ENCODE results near the gene POC1B.

POC1B gene

DNA sequence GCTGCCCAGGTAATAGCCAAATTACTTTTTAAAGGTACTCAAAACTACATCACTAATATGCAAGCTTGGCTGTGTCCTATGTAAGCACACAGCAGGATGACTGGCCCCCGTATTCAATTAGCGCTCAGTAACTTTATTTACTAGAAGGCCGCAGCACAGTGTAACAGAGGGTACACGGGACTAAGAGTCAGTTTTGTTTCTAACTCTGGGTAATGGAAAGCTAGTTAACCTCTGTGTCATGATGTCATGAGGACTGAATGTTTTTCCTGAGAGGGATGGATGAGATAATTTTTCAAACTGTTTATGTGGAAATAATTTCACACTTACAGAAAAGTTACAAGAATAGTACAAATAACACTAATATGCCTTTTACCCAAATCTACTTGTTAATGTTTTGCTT is 28.4 kb downstream of the POC1B start:
- Histone ChIP-seq H3K4me1 (ENCODE audit: control extremely low read depth in 1 of 4, control insufficient read depth in 4 of 4, insufficient read depth in 4 of 4, low read length in 3 of 4) (peaks cover 0 to 15% (median 8%) of the 10 kb centered on the region in 4 experiments), H3K36me3 (ENCODE audit: control insufficient read depth in 4 of 4, insufficient read depth in 4 of 4, low read length in 3 of 4) (peaks cover 2 to 11% (median 8%) of the 10 kb centered on the region in 4 experiments), H3K27ac (ENCODE audit: insufficient read depth in 1 of 2, low read depth in 1 of 2, low read length in 2 of 2, poor library complexity in 1 of 2, severe bottlenecking in 2 of 2) (no peak overlapping the region), H3K4me3 (ENCODE audit: control insufficient read depth in 1 of 7, extremely low read depth in 1 of 7, insufficient read depth in 4 of 7, low read depth in 2 of 7, low read length in 6 of 7) (no peak overlapping the region), H3K27me3 (replicated peaks in 2 of 5; ENCODE audit: control insufficient read depth in 4 of 5, insufficient read depth in 5 of 5, low read length in 4 of 5) (no peaks in the 10 kb centered on the region), H3K9me3 (ENCODE audit: control extremely low read depth in 1 of 5, control insufficient read depth in 4 of 5, insufficient read depth in 2 of 5, low read depth in 1 of 5, low read length in 4 of 5) (no peaks in the 10 kb centered on the region)
- CTCF ChIA-PET: interaction anchor here (0.8 to 2.1 kb wide), 5 partner anchors 9 to 35 kb away, joined by 3 to 7 read pairs (median 4); partner anchors contain the start of gene GALNT4
- WGBS (ENCODE audit: insufficient coverage): 100% methylated on average over 2 of the region's 4 CpGs
- DNase-seq: no peak
- POLR2A ChIA-PET: no interaction called here

GRCh38 chr12:89497005-89497404 is 28.8 kb downstream of the POC1B start:
- Histone ChIP-seq H3K4me1 (ENCODE audit: control extremely low read depth in 1 of 4, control insufficient read depth in 4 of 4, insufficient read depth in 4 of 4, low read length in 3 of 4) (peaks cover 0 to 15% (median 8%) of the 10 kb centered on the region in 4 experiments), H3K9me3 (ENCODE audit: control extremely low read depth in 1 of 5, control insufficient read depth in 4 of 5, insufficient read depth in 2 of 5, low read depth in 1 of 5, low read length in 4 of 5) (no peaks in the 10 kb centered on the region), H3K4me3 (ENCODE audit: control insufficient read depth in 1 of 7, extremely low read depth in 1 of 7, insufficient read depth in 4 of 7, low read depth in 2 of 7, low read length in 6 of 7) (no peak overlapping the region), H3K27ac (ENCODE audit: insufficient read depth in 1 of 2, low read depth in 1 of 2, low read length in 2 of 2, poor library complexity in 1 of 2, severe bottlenecking in 2 of 2) (no peak overlapping the region), H3K27me3 (replicated peaks in 2 of 5; ENCODE audit: control insufficient read depth in 4 of 5, insufficient read depth in 5 of 5, low read length in 4 of 5) (no peaks in the 10 kb centered on the region), H3K36me3 (ENCODE audit: control insufficient read depth in 4 of 4, insufficient read depth in 4 of 4, low read length in 3 of 4) (peaks cover 2 to 11% (median 8%) of the 10 kb centered on the region in 4 experiments)
- 100% methylated on average over 4 of the region's 4 CpGs for WGBS (ENCODE audit: insufficient coverage)
- ChIA-PET CTCF (interaction anchor here (1.2 to 2.1 kb wide), 5 partner anchors 10 to 35 kb away, joined by 3 to 7 read pairs (median 4); no protein-coding TSS in a partner anchor), POLR2A (no interaction called here)
- DNase-seq: no peak

DNA sequence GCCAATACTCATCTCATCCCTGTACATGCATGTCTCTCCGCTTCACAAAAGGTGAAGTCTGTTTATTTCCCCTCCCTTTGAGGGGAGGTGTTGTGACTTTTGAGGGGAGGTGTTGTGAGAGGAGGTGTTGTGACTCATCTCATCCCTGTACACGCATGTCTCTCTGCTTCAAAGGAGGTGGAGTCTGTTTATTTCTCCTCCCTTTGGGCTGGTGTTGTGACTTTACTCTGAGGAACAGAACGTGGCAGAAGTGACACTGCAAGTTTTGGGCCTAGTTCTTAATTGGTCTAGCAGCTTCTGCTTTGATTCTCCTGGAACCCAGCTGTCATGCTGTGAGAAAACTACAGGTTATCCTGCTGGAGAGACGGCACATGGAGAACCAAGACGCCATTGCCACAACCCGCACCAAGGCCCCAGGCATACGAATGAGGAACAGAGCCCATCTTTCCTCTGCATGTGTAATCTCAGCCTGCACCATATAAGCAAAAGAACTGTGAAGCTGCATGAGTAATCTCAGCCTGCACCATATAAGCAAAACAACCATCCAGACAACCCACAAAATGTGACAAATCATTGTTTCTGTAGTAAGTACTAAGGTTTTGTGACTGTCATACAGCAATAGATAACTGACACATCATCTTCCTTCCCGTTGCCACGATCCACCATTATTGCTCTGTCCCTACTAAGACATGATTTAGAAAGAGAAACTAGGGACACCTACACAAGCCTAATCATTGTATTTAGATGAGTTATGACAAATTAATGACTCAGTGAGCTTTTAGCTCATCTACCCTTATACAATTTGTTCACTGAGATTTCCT is 31.2 kb downstream of the POC1B start:
- 82% methylated on average over 6 of the region's 9 CpGs for WGBS (ENCODE audit: insufficient coverage)
- Histone ChIP-seq H3K36me3 (ENCODE audit: control insufficient read depth in 4 of 4, insufficient read depth in 4 of 4, low read length in 3 of 4) (peaks cover 2 to 16% (median 13%) of the 10 kb centered on the region in 4 experiments), H3K27ac (ENCODE audit: insufficient read depth in 1 of 2, low read depth in 1 of 2, low read length in 2 of 2, poor library complexity in 1 of 2, severe bottlenecking in 2 of 2) (no peak overlapping the region), H3K4me1 (ENCODE audit: control extremely low read depth in 1 of 4, control insufficient read depth in 4 of 4, insufficient read depth in 4 of 4, low read length in 3 of 4) (peaks cover 0 to 15% (median 8%) of the 10 kb centered on the region in 4 experiments), H3K9me3 (ENCODE audit: control extremely low read depth in 1 of 5, control insufficient read depth in 4 of 5, insufficient read depth in 2 of 5, low read depth in 1 of 5, low read length in 4 of 5) (no peaks in the 10 kb centered on the region), H3K4me3 (ENCODE audit: control insufficient read depth in 1 of 7, extremely low read depth in 1 of 7, insufficient read depth in 4 of 7, low read depth in 2 of 7, low read length in 6 of 7) (no peak overlapping the region), H3K27me3 (replicated peaks in 2 of 5; ENCODE audit: control insufficient read depth in 4 of 5, insufficient read depth in 5 of 5, low read length in 4 of 5) (no peaks in the 10 kb centered on the region)
- CTCF ChIA-PET: interaction anchor here (0.8 to 1.8 kb wide), 4 partner anchors 16 to 33 kb away, joined by 3 to 6 read pairs (median 3); no protein-coding TSS in a partner anchor
- POLR2A ChIA-PET: no interaction called here
- DNase-seq: peak in 2 of 3 donors; percentile 13 to 14

GRCh38 chr12:89493670-89494302 is 32.1 kb downstream of the POC1B start:
- Histone ChIP-seq H3K27me3 (replicated peaks in 2 of 5; ENCODE audit: control insufficient read depth in 4 of 5, insufficient read depth in 5 of 5, low read length in 4 of 5) (no peaks in the 10 kb centered on the region), H3K36me3 (ENCODE audit: control insufficient read depth in 4 of 4, insufficient read depth in 4 of 4, low read length in 3 of 4) (peaks cover 2 to 23% (median 17%) of the 10 kb centered on the region in 4 experiments), H3K4me1 (ENCODE audit: control extremely low read depth in 1 of 4, control insufficient read depth in 4 of 4, insufficient read depth in 4 of 4, low read length in 3 of 4) (peaks cover 0 to 15% (median 8%) of the 10 kb centered on the region in 4 experiments), H3K27ac (ENCODE audit: insufficient read depth in 1 of 2, low read depth in 1 of 2, low read length in 2 of 2, poor library complexity in 1 of 2, severe bottlenecking in 2 of 2) (no peak overlapping the region), H3K4me3 (ENCODE audit: control insufficient read depth in 1 of 7, extremely low read depth in 1 of 7, insufficient read depth in 4 of 7, low read depth in 2 of 7, low read length in 6 of 7) (peak overlapping the region in 1 of 7 experiments; percentile 14), H3K9me3 (ENCODE audit: control extremely low read depth in 1 of 5, control insufficient read depth in 4 of 5, insufficient read depth in 2 of 5, low read depth in 1 of 5, low read length in 4 of 5) (no peaks in the 10 kb centered on the region)
- DNase-seq: peak in 2 of 3 donors; percentile 49 to 59
- ChIA-PET POLR2A (no interaction called here), CTCF (interaction anchor here (0.8 to 1.8 kb wide), 4 partner anchors 16 to 34 kb away, joined by 3 to 6 read pairs (median 3); partner anchors contain the start of gene POC1B)
- WGBS (ENCODE audit: insufficient coverage): no CpG with 5 or more reads among the region's 5 CpGs

- CTCF ChIA-PET: interaction anchor here (1.8 kb wide), 1 partner anchor 20 kb away, joined by 6 read pairs; no protein-coding TSS in a partner anchor
- POLR2A ChIA-PET: no interaction called here
These were observed 33.0 kb downstream of the POC1B start for GRCh38 chr12:89492883-89493282.

GRCh38 chr12:89490922-89491321 is 34.9 kb downstream of the POC1B start:
- WGBS (ENCODE audit: insufficient coverage): 100% methylated on average over 1 of the region's 1 CpG
- no peaks in the 10 kb centered on the region for H3K27me3 ChIP-seq (replicated peaks in 2 of 5; ENCODE audit: control insufficient read depth in 4 of 5, insufficient read depth in 5 of 5, low read length in 4 of 5)
- no peak overlapping the region for H3K4me3 ChIP-seq (ENCODE audit: control insufficient read depth in 1 of 7, extremely low read depth in 1 of 7, insufficient read depth in 4 of 7, low read depth in 2 of 7, low read length in 6 of 7)
- ChIA-PET CTCF (interaction anchor here (1.5 kb wide), 1 partner anchor 20 kb away, joined by 4 read pairs; no protein-coding TSS in a partner anchor), POLR2A (no interaction called here)
- H3K4me1 ChIP-seq (ENCODE audit: control extremely low read depth in 1 of 4, control insufficient read depth in 4 of 4, insufficient read depth in 4 of 4, low read length in 3 of 4): peaks cover 0 to 15% (median 8%) of the 10 kb centered on the region in 4 experiments
- no peak overlapping the region for H3K27ac ChIP-seq (ENCODE audit: insufficient read depth in 1 of 2, low read depth in 1 of 2, low read length in 2 of 2, poor library complexity in 1 of 2, severe bottlenecking in 2 of 2)
- peaks cover 0 to 35% (median 24%) of the 10 kb centered on the region in 4 experiments for H3K36me3 ChIP-seq (ENCODE audit: control insufficient read depth in 4 of 4, insufficient read depth in 4 of 4, low read length in 3 of 4)
- no peak for DNase-seq
- no peaks in the 10 kb centered on the region for H3K9me3 ChIP-seq (ENCODE audit: control extremely low read depth in 1 of 5, control insufficient read depth in 4 of 5, insufficient read depth in 2 of 5, low read depth in 1 of 5, low read length in 4 of 5)

More at GRCh38 chr12:89492883-89493282, 33.0 kb downstream of the POC1B start:
- Histone ChIP-seq H3K36me3 (ENCODE audit: control insufficient read depth in 4 of 4, insufficient read depth in 4 of 4, low read length in 3 of 4) (peaks cover 2 to 25% (median 19%) of the 10 kb centered on the region in 4 experiments), H3K27me3 (replicated peaks in 2 of 5; ENCODE audit: control insufficient read depth in 4 of 5, insufficient read depth in 5 of 5, low read length in 4 of 5) (no peaks in the 10 kb centered on the region), H3K27ac (ENCODE audit: insufficient read depth in 1 of 2, low read depth in 1 of 2, low read length in 2 of 2, poor library complexity in 1 of 2, severe bottlenecking in 2 of 2) (no peak overlapping the region), H3K4me1 (ENCODE audit: control extremely low read depth in 1 of 4, control insufficient read depth in 4 of 4, insufficient read depth in 4 of 4, low read length in 3 of 4) (peaks cover 0 to 15% (median 8%) of the 10 kb centered on the region in 4 experiments), H3K4me3 (ENCODE audit: control insufficient read depth in 1 of 7, extremely low read depth in 1 of 7, insufficient read depth in 4 of 7, low read depth in 2 of 7, low read length in 6 of 7) (no peak overlapping the region), H3K9me3 (ENCODE audit: control extremely low read depth in 1 of 5, control insufficient read depth in 4 of 5, insufficient read depth in 2 of 5, low read depth in 1 of 5, low read length in 4 of 5) (no peaks in the 10 kb centered on the region)
- DNase-seq: no peak
- 100% methylated on average over 5 of the region's 5 CpGs for WGBS (ENCODE audit: insufficient coverage)

Data from common myeloid progenitor, CD34-positive (primary cell).